ENCODE data around the gene HSD17B12. TPM values are rescaled to one million over a fixed set of nuclear protein-coding genes. Genes with fewer than 3 reads are reported as not detected.

The HSD17B12 gene
- total RNA-seq, 2 donors from 2014 or later = 59.9 to 102 TPM

GRCh38 chr11:43697679-43698078 is 17.1 kb downstream of the HSD17B12 start:
- no peak overlapping the region for H3K27ac ChIP-seq
- intact Hi-C loops (cut with DNase I) = no loop called here
- DNase-seq (ENCODE audit: low spot score) = no peak
- TF ChIP-seq POLR2AphosphoS5 (IDR thresholded peaks at IDR 0.05) = no peak
- TF ChIP-seq CTCF (IDR thresholded peaks at IDR 0.05) = no peak
- no peak for TF ChIP-seq POLR2A (IDR thresholded peaks at IDR 0.05)
- no peaks in the 10 kb centered on the region for H3K27me3 ChIP-seq (replicated peaks; ENCODE audit: insufficient read depth)
- H3K4me1 ChIP-seq (replicated peaks) = no peaks in the 10 kb centered on the region
- 56% methylated on average over 1 of the region's 1 CpG for WGBS
- H3K36me3 ChIP-seq = no peaks in the 10 kb centered on the region
- H3K9me3 ChIP-seq = no peaks in the 10 kb centered on the region
- H3K4me3 ChIP-seq = no peak overlapping the region

- no peak for DNase-seq (ENCODE audit: low spot score)
- Histone ChIP-seq H3K36me3 (no peaks in the 10 kb centered on the region), H3K27me3 (replicated peaks; ENCODE audit: insufficient read depth) (no peaks in the 10 kb centered on the region), H3K27ac (no peak overlapping the region), H3K4me1 (replicated peaks) (no peaks in the 10 kb centered on the region), H3K4me3 (no peak overlapping the region), H3K9me3 (no peaks in the 10 kb centered on the region)
- WGBS = 100% methylated on average over 1 of the region's 1 CpG
- intact Hi-C loops (cut with DNase I) = no loop called here
- TF ChIP-seq POLR2AphosphoS5 (IDR thresholded peaks at IDR 0.05) (no peak), POLR2A (IDR thresholded peaks at IDR 0.05) (no peak), CTCF (IDR thresholded peaks at IDR 0.05) (no peak)
These were observed 19.3 kb downstream of the HSD17B12 start for GRCh38 chr11:43699870-43700269.

DNA sequence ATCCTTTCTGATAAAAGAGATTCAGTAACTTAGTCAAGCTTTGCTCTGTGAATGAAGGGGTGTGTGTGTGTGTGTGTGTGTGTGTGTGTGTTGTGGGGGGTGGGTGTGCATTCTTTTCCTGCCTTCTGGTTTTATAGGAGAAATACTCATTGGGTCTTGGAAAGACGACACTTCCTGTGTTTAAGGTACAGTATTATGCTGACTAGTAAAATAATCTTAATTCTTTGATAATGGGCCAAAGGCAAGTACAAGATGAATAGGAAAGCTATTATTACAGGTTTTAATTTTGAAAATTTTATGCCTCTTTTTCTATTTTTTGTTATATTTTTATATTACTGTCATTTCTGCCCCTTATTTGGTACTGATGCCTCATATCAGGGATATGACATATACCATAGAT is 26.1 kb downstream of the HSD17B12 start:
- H3K4me1 ChIP-seq (replicated peaks) = no peaks in the 10 kb centered on the region
- H3K27ac ChIP-seq = no peak overlapping the region
- TF ChIP-seq POLR2AphosphoS5 (IDR thresholded peaks at IDR 0.05) (no peak), CTCF (IDR thresholded peaks at IDR 0.05) (no peak), POLR2A (IDR thresholded peaks at IDR 0.05) (no peak)
- no peaks in the 10 kb centered on the region for H3K27me3 ChIP-seq (replicated peaks; ENCODE audit: insufficient read depth)
- intact Hi-C loops (cut with DNase I) = no loop called here
- no peak for DNase-seq (ENCODE audit: low spot score)
- no peak overlapping the region for H3K4me3 ChIP-seq
- H3K9me3 ChIP-seq = no peaks in the 10 kb centered on the region
- WGBS = 75% methylated on average over 1 of the region's 1 CpG
- no peaks in the 10 kb centered on the region for H3K36me3 ChIP-seq

- no peaks in the 10 kb centered on the region for H3K36me3 ChIP-seq
- intact Hi-C loops (cut with DNase I) = no loop called here
- H3K4me3 ChIP-seq = no peak overlapping the region
- no peaks in the 10 kb centered on the region for H3K9me3 ChIP-seq
- no peaks in the 10 kb centered on the region for H3K27me3 ChIP-seq (replicated peaks; ENCODE audit: insufficient read depth)
- H3K4me1 ChIP-seq (replicated peaks) = no peaks in the 10 kb centered on the region
- no peak for TF ChIP-seq POLR2AphosphoS5 (IDR thresholded peaks at IDR 0.05)
- TF ChIP-seq CTCF (IDR thresholded peaks at IDR 0.05) = no peak
- no peak for TF ChIP-seq POLR2A (IDR thresholded peaks at IDR 0.05)
- DNase-seq (ENCODE audit: low spot score) = no peak
- H3K27ac ChIP-seq = no peak overlapping the region
- 68% methylated on average over 4 of the region's 4 CpGs for WGBS
These were observed 28.2 kb downstream of the HSD17B12 start for GRCh38 chr11:43708776-43709175.

DNA sequence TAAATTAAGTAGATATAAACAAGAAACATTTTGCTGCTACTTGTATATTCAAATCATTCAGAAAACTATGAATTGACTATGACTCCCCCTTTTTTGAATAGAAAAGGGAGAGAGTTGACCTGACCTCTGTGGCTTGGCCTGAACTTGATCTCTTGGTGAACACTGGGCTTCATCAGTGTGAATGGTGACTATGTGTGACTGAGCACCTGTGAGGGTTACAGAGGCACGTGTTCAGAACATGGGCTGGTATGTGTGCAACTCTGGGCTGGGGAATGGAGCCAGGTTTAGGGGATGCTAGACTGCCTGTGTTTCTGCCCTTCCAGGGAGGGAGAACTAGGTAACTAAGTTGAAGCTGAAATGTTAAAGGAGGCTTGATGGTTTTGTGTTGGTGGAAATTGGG is 29.2 kb downstream of the HSD17B12 start:
- no peaks in the 10 kb centered on the region for H3K36me3 ChIP-seq
- no peaks in the 10 kb centered on the region for H3K9me3 ChIP-seq
- WGBS = 83% methylated on average over 1 of the region's 1 CpG
- intact Hi-C loops (cut with DNase I) = no loop called here
- H3K4me3 ChIP-seq = no peak overlapping the region
- no peaks in the 10 kb centered on the region for H3K4me1 ChIP-seq (replicated peaks)
- TF ChIP-seq CTCF (IDR thresholded peaks at IDR 0.05) (no peak), POLR2AphosphoS5 (IDR thresholded peaks at IDR 0.05) (no peak), POLR2A (IDR thresholded peaks at IDR 0.05) (no peak)
- no peaks in the 10 kb centered on the region for H3K27me3 ChIP-seq (replicated peaks; ENCODE audit: insufficient read depth)
- no peak for DNase-seq (ENCODE audit: low spot score)
- H3K27ac ChIP-seq = no peak overlapping the region

Data from prostate gland (tissue), 2 donors.